Pulmonary artery endothelial cell (primary cell): ENCODE data around the gene TOX4. TPM values are rescaled to one million over a fixed set of nuclear protein-coding genes. Genes with fewer than 3 reads are reported as not detected.

Experiments used
- DNase-seq: peaks from one replicate; pipeline ENCODE4 v3.0.0-alpha.2; 2011; ENCODE audit warnings: low read depth, low spot score
- total RNA-seq: library from RNA; depleted of rRNA; stranded (reverse); fragments of >200 nt; gene quantifications from 2 replicates; pipeline ENCODE4 v1.2.3, GENCODE V29; 2014

The TOX4 gene
- total RNA-seq, 1 donor from 2014 or later, result 22.3 TPM

DNA sequence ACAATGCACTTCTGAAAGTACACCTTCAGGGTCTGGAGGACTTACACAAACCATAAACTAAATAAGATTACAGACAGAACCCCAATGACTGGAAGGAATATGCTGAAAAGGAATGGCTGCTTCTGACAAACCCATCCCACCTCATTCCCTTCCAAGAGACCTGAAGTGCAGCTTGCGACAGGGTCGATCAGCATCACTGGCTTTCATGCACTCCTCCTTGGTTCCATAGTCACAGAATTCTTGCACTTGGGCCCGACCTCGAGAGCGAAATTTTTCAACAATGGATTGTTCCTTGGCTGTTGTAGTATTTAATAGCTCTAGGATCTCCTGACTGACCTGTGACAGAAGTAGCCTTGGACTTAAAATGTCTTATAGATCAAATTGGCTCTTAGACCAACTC is 24.6 kb downstream of the TOX4 start:
- DNase-seq, result no peak

DNA sequence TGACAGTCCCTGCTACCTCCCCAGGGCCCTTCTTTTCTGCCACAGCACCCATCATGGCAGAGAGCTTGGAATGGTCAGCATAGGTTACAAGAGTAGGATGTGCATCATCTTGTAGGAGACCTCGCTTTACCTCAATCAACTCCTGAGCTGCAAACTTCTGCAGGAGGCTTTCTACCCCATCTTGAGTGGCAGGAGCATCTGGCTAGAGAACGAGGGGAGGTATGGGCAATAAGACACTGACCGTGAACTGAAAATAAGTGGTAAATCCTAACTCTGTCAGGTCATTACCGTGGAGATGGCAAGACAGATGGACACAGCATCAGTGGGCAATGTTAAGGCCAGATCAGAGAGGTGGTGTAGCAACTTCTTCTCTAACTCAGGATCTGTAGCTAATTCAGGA is 26.4 kb downstream of the TOX4 start:
- DNase-seq, result no peak

DNA sequence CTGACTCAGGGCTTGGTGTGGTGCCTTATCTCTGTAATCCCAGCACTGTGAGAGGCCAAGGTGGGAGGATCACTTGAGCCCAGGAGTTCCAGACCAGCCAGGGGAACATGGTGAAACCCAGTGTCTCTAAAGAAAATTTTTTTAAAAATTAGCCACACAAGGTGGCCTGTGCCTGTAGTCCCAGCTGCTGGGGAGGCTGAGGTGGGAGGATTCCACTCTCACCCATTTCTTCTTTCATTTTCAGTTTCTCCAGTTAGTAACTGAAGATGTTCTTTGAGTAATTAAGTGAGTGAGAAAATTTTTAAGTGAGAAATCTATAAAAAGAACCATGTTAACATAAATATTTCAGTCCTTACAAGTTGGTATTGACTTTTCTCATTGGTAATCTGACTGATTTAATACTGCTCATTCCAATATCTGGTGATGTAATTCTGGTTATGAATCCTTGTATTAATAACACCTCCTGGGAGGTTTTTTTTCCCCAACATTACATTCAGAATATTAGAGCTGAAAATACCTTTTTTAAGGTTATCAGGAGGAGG is 28.1 kb downstream of the TOX4 start:
- no peak for DNase-seq

DNA sequence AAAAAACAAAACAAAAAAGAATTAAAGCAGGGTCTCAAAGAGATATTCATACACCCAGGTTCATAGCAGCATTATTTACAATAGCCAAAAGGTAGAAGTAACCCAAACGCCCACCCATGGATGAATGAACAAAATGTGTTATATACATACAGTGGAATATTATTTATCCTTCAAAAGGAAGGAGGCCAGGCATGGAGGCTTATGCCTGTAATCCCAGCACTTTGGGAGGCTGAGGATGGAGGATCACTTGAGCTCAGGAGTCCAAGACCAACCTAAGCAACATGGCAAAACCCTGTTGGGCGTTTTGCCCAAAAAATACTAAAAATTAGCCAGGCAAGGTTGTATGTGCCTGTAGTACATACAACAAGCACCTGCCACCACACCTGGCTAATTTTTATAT is 29.6 kb downstream of the TOX4 start:
- DNase-seq, result no peak

DNA sequence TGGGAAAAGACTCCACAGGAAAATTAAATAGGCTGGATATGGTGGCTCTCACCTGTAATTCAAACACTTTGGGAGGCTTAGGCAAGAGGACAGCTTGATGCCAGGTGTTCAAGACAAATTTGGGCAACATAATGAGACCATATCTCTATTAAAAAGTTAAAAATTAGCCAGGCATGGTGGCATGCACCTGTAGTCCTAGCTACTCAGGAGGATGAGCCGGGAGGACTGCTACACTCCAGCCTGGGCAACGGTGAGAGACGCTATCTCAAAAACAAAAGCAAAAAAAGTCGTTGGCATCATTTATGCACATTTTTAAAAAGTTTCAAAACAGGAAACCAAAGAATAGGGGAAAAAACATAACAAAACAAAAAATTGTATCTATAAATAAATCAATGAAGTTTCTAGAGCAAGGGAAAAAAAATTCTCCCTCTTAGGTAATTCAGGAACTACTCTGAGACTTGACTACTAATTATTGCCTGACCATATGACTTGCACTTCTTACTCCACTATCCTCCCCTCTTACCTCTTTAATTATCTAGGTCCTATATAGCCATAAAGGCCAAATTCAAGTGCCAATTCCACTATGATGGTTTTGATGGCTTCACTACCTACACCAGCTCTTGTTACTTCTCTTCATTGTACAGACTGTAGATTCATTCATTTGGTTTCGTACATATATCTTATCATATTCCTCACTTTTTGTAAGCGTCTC is 32.6 kb downstream of the TOX4 start:
- no peak for DNase-seq

DNA sequence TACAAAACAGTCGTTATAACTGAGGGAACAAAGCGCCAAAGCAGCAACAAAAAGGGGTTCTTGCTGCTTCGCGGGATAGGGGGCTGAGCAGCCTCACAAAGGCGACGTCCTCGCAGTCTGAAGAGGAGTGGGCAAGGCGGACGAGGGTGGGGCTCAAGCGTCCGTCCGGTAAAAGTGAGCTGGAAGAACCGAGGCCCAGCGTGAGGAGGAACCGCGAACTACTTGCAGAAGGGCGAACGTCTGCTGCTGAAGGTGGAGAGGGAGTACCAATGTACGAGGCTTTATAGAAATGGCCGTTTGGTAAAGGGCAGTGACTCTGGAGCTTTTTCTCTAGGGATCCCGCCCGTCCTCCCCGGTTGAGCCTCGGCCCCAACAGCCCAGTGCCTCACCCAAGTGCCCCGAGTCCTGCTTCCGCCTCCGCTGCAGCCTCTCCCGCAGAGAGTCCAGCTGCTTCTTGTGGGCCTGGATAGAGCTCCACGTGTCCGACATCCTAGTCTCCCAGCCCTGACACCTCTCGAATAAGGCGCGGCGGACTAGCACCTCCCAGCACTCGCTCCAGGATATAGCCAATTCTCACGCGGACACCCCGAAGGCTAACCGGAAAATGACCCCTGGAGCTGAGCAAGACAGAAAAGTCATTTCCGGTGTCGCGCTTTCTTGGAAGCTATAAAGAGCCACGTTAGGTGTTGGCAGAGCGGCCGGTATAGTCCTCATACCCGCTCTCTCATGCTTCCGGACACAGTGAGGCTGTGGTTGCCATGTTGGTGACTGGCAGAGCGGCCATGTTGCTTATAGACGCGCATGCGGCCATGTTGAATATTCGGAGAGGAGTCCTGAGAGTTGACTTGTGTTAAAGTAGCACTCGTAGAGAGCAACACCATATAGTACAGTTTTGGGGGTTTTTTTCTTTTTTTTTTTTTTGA is 34.0 kb downstream of the TOX4 start, which contains the start of gene METTL3:
TSS of gene METTL3 (minus strand) at position 606 of the 923 bp plus-strand sequence. CDS start at position 489, 117 bp downstream.
- DNase-seq, result peak; percentile 99

DNA sequence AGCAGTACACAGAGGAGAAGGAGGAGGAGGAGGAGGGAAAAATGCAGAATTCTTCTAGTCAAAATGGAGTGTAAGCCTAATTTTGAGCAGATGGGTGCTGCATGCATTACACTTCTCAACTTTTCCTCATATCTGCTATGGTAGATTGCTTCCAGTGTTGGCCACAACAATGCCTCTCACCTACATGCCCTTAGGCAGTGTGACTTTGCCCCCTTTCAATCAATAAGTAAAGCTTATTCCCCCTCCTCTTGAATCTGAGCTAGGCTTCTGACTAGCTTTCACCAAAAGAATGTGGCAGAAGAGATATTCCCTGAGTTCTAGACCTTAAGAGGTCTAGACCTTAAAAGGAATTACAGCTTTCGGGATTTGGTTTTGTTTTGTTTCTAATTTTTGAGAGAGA is 37.3 kb downstream of the TOX4 start:
- DNase-seq, result no peak

DNA sequence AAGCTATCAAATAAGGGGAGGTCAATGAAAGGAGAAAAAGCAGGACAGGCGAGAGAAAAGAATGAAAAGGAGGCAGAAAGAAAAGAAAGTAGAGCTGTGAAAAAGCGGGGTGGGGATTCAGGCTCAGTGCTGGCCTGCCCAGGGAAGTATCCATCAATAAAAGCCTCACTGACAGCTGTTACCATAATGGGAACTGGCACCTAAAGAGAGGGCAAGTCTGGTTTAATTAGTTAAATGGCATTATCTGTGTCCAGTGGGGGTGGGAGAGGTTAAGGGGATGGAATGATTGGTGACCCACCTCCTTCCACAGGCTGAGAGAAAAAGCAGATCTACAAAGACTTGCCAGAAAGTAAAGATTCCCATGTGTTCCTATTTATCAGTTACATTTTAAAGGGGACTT is 41.7 kb downstream of the TOX4 start:
- no peak for DNase-seq

DNA sequence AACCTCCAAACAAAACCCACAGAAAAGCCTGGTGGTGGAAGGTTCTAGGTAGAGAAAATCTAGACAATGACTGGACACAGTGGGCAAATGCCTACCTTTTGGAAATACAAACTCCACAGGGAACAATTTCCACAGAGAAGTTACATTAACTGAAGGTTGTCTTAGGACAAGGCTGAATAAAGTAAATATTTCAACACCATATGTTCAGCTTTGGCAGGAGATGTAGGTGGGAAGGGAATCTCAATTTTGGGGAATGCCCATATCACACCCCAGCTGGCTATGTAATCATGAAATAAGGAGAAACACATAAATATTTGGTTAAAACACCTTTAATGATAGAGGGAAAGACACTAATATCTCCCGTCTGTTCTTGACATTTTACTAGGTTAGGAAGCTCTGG is 43.8 kb downstream of the TOX4 start:
- no peak for DNase-seq

DNA sequence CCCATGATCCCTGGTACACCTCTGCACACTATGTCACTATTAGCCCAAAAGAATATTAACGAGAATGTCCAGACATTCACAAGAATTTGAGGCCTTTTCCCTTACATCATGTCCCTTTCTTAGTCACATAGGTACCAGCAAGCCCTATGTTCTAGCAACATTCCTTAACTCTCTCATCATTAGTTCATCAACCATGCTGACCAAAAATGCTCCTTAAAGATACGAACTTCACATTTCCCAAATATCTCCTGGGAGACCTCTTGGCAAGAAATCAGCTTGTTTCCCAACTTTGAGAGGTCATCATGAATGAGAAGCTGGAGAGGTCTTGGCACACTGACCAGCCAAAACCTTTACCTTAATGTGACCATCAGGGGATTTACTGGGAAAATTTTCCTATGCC is 44.5 kb downstream of the TOX4 start:
- DNase-seq, result no peak

DNA sequence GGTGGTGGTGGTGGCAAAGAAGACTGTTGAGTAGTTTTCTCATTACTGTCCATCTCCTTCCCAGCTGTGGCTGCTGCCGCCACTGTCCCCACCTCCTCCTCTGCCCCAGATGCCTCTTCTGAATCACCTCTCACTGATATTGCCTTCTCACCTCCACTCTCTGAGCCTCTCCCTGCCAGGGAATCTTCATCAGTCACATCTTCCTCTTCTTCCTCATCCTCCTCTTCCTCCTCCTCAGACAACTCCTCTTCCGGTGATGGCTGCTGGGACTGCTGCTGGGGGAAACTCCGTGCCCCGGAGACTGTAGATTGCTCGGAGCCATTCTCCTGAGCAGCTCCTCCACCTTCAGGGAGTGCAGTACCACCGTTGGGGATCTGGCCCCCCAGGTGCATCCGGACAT is 46.2 kb downstream of the TOX4 start:
- no peak for DNase-seq

DNA sequence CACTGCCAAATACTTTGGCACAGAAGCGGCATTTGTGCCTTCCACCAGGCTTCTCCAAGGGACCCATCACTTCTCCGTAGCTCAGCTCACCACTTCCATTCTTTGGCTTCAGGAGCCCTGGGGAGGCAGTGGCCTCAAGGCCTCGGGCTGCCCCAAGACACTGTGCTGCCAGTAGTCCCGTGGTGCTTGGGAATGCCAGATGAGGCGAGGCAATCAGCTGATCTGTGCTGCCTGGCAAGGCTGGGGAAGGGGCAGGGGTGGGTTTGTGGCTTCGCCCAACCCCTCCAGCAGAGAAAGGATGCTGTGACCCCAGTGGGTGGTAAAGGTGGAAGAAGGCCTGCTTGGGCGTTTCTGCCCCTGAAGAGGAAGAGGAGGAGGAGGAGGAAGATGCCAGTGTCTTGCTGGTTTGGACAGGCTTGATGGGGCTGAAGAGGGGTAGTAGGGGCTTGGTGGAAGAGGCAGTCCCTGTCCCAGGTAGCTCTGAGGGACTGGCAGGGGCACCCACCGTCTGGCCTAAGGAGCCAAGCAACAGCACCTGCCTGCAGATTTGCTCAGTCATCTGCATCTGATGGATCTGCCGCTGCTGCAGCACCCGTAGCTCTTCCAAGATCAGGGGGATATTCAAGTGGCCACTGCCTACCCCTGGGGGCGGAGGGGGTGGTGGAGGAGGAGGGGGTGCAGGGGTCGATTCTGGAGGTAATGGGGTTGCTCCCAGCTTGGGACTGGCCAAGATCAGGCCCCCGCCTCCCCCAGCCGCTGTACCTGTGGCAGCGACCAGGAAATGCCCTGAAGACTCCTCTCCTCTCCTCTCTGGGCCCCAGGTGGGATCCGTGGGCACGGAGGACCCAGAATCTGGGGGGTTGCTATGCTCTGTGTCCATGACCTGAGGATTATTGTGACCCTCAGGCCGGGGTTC is 47.8 kb downstream of the TOX4 start:
- DNase-seq, result no peak

DNA sequence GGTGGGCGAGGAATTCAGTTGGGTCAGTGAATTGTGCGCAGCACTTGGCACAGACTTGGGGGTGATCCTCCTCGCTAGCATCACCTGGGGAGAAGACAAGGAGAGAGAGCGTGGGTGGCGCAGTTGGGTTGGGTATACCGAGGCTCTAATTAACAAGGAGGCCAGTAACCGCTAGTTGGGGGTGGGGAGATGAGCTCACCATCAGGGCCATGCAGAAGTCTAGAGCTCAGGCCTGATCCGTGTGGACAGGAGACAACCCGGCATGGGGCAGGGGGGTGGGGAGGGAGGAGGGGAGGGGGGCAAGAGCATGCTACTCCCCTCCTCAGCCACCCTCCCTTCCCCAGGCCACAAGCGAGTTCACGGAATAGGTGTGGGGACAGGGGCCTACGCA is 48.6 kb downstream of the TOX4 start:
- no peak for DNase-seq

DNA sequence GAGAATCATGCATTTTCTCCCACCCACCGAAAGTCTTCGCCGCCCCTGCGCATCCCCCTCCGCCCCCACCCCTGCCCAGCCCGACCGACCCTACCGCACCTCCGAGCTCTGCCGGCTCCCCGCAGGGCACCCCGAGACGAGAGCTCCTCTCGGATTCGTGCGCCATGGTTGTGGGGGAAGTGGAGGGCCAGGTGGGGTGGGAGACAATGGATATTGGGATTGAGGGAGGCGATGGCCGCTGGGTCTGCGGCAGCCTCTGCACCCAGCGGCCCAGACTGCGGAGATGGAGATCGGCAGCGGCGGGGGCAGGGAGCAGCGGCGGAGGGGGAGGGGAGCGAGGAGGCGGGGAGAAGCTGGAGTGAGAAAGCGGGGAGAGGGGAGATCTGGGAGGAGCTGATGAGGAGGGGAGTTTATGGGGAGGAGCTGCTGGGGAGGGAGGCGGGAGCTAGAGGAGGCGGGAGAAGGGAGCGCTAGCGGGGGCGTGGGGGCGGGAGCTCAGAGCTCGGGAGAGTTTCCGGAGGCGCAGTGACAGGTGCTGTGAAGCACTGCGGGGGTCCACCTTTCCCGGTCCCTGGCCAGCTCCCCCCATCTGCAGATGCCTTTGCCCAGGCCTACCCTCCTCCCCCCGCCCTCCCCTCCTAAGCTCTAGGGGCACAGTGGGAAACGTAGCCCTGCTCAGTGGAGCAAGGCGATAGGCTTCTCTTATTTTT is 49.1 kb downstream of the TOX4 start, which contains the start of gene SALL2:
TSS of gene SALL2 (minus strand) at position 385 of the 710 bp plus-strand sequence. CDS start at position 166, 219 bp downstream.
- no peak for DNase-seq

DNA sequence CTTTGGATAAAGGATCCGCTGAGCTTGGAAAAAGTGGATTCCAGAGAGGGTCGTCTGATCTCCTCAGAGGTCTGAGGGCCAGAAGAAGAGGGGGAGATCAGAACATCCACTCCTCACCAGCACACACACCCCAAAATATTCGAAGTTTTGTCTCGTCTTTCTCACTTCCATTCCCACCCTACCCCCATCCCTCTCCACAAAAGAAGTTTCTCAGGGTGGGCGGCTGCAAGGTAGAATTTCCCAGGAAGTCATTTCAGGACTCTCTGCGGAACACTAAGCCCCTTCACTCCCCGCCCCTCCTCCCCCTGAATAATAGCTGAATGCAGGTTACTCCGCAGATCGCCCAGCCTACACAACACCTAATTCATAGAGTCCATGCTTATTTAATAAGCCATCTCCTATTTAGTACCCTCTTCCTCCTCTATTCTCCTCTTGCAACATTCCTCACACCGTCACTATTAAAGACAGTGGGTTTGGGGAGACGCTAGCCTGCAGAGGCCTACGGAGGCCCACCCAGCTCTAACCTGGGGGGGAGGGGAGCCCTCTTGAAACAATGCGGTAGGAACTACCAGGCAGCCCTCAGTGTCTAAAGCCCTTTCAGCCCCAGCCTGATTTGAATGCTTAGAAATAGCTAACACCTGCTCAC is 49.8 kb downstream of the TOX4 start:
- no peak for DNase-seq

DNA sequence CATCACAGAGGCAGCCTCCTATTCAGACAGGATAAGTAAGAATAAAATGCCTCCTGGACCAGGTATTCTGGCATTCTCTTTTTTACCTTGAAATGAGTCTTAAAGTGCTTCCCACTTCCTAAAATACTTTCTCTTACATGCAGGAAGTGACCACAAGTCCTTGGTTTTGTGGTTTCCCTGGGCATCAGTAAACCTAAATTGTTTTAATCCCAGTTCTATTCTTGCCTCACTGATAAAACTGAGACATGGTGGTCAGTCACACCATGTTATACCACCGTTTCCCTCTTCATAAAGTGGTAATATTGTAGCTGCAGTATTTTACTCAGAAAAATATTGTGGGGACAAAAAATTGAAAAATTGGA is 50.3 kb downstream of the TOX4 start:
- DNase-seq, result no peak

DNA sequence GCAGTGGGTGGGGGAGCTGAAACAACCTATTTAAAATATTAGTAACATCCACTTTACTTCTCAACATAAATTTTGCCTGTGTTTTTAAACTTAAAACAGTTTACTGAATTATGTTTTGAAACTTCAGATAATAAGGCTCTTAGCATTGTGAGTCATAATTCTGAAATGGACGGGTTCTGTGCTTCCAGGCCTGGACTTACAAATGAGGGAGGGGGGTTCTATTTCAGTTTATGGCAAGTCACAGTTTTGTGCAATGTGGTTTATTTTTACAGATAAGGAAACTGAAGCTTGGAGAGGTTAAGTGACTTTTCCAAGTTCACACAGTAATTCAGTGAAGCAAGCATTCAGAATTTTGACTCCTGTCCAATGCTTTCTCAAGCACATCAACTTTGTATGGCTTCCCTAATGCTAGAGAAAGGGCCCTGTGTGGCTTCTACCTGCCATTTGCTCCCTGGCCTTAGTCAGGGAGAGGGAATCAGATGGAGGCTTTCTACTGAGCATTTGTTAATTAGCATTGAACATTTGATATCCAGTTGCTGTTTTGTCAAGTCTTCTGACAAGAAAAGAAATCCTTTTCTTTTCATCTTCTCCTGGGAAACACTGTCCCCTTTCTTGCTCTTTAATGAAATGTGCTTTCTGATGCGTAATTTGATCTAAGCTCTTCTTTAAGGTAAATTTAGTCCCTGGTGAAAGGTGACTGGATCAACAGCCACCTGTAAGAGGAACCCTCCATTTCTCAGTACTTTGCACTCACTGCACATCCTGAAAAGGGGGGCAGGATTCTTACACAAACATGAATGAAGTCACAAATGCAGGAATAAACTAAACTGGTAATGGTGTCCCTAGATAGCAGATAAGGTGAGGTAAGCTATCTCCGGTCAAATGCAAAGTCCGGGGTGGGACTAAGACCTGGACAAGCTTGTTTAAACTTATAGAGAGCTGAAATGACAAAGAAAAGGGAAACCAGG is 51.7 kb downstream of the TOX4 start:
- DNase-seq, result no peak

DNA sequence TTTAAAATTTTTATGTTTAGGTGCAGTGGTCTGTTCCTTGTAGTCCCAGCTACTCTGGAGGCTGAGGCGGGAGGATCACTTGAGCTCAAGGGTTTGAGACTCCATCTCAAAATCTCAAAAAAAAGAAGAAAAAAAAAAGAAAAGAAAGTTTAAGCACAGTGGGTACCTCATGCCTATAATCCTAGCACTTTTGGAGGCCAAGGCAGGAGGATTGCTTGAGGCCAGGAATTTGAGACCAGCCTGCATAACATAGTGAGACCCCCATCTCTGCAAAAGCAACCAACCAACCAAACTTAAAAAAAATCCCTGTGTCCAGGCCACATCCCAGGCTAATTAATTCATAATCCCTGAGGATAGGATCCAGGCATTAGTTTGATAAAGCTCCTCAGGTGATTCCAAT is 52.5 kb downstream of the TOX4 start:
- DNase-seq, result no peak

DNA sequence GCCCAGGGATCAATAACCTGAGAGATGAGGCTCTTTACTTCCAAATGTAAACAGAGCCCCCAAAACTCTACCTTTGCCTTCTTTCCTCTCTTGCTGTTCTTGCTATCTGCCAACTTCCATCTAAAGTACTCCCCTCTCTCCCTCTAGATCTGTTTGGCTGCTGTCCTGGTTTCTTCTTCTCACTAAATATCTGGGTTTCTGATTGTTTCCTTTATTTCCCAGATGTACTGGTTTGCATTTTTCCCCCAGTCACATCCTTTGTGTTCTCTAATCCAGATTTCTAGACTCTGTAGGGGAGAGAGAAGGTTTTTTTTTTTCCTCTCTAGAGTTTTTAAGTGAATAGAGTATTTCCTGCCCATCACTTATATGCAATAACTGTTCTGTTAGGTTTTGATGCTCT is 56.3 kb downstream of the TOX4 start:
- no peak for DNase-seq
